ENCODE results near the gene ALG12.

GRCh38 chr22:49958931-49959781, 40.9 kb upstream of the ALG12 start:
- TF ChIP-seq EZH2phosphoT487 (IDR thresholded peaks at IDR 0.05; ENCODE audit: insufficient read depth, low read depth) (no peak), EZH2 (IDR thresholded peaks at IDR 0.05; ENCODE audit: insufficient read depth, poor library complexity, severe bottlenecking) (no peak)

Measured in GM23248 (cell line).